BJ (cell line): ENCODE measurements around the gene GPR15. TPM values are rescaled to one million over a fixed set of nuclear protein-coding genes. Genes with fewer than 3 reads are reported as not detected.

Experiments used
- CTCF ChIA-PET: fragments of 350-600 bp; formaldehyde crosslinking; extraction: SDS; loops from one replicate; lab custom pipeline; 2021; ENCODE audit warnings: antibody characterized with exemption, inconsistent platforms; lab: Yijun Ruan, JAX
- POLR2A ChIA-PET: fragments of 300-600 bp; sonication (Branson Sonifier 250); formaldehyde crosslinking; extraction: SDS; loops from one replicate; lab custom pipeline; 2021; ENCODE audit warnings: antibody characterized with exemption; lab: Charles Lee
- DNase-seq: peaks from one replicate; pipeline ENCODE4 v3.0.0-alpha.2; 2011; ENCODE audit warnings: low read depth
- H3K27me3 ChIP-seq: 2 replicates; pipeline ENCODE4 v1.6.0; 2011; ENCODE audit warnings: low read length; ENCODE audit not compliant: control insufficient read depth, insufficient read depth
- H3K36me3 ChIP-seq: 2 replicates; pipeline ENCODE4 v1.5.1; 2011; ENCODE audit warnings: low read length; ENCODE audit not compliant: control insufficient read depth, insufficient read depth
- H3K4me3 ChIP-seq: 2 replicates; pipeline ENCODE4 v1.5.1; 2011; ENCODE audit warnings: low read depth, mild to moderate bottlenecking, control low read depth, low read length
- polyA plus RNA-seq: library from polyadenylated mRNA; depleted of rRNA; stranded (reverse); fragments of >200 nt; gene quantifications from 2 replicates; pipeline ENCODE4 v1.2.3, GENCODE V29; 2011
- TF ChIP-seq, protein P1 (sequence below): IDR thresholded peaks from 2 replicates; pipeline ENCODE4 v1.5.1; 2011; ENCODE audit warnings: low read depth, mild to moderate bottlenecking, control low read depth, inconsistent platforms, low read length, moderate library complexity; ENCODE audit not compliant: insufficient read depth

The GPR15 gene
- polyA plus RNA-seq, 1 experiment: not detected

DNA sequence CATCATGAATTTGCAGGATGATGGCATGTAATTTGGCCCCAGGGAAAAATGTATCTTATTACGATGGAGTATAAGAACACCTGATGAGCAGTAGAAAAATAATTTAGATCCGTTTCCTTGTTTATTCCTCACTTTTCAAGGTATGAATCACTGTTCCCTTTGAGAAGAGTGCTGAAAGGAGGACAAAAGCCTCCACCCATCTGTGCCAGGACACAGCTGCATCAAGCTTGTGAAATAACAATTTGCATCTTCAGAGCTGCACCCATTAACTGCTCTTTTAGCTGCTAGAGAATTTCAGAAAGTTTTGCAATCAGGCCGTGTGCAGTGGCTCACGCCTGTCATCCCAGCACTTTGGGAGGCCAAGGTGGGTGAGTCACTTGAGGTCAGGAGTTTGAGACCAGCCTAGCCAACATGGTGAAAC is 18.7 kb upstream of the GPR15 start:
- POLR2A ChIA-PET: no interaction called here
- TF ChIP-seq, protein P1, sequence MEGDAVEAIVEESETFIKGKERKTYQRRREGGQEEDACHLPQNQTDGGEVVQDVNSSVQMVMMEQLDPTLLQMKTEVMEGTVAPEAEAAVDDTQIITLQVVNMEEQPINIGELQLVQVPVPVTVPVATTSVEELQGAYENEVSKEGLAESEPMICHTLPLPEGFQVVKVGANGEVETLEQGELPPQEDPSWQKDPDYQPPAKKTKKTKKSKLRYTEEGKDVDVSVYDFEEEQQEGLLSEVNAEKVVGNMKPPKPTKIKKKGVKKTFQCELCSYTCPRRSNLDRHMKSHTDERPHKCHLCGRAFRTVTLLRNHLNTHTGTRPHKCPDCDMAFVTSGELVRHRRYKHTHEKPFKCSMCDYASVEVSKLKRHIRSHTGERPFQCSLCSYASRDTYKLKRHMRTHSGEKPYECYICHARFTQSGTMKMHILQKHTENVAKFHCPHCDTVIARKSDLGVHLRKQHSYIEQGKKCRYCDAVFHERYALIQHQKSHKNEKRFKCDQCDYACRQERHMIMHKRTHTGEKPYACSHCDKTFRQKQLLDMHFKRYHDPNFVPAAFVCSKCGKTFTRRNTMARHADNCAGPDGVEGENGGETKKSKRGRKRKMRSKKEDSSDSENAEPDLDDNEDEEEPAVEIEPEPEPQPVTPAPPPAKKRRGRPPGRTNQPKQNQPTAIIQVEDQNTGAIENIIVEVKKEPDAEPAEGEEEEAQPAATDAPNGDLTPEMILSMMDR: no peak
- no peak for DNase-seq
- Histone ChIP-seq H3K4me3 (no peak overlapping the region), H3K36me3 (no peaks in the 10 kb centered on the region; the same call in 1 of the 2 replicates), H3K27me3 (no peaks in the 10 kb centered on the region)
- CTCF ChIA-PET: interaction anchor here (0.9 to 1.3 kb wide), 2 partner anchors 17 to 84 kb away, joined by 3 to 4 read pairs; no protein-coding TSS in a partner anchor

DNA sequence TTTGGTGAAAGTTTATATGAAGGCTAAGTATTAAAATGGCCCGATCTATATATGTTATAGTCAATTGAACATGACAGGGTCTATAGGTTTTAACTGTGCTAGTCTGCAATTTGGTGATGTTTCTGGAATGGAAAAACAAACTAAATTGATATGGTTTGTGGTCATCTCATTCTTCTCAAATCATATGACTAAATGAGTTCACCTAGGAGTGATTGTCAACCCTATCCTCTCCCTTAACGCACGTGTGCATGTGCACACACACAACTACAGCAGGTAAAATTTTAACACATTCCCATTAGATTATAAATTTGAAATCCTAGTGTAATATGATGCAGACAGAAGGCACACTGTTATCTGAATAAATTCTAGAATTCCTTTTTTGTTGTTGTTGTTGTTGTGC is 18.0 kb upstream of the GPR15 start:
- Histone ChIP-seq H3K27me3 (no peaks in the 10 kb centered on the region), H3K4me3 (no peak overlapping the region), H3K36me3 (no peaks in the 10 kb centered on the region; the same call in 1 of the 2 replicates)
- POLR2A ChIA-PET: no interaction called here
- CTCF ChIA-PET: interaction anchor here (0.7 to 1.3 kb wide), 3 partner anchors 18 to 234 kb away, joined by 3 to 4 read pairs (median 3); no protein-coding TSS in a partner anchor
- DNase-seq: no peak
- TF ChIP-seq, protein P1: no peak

DNA sequence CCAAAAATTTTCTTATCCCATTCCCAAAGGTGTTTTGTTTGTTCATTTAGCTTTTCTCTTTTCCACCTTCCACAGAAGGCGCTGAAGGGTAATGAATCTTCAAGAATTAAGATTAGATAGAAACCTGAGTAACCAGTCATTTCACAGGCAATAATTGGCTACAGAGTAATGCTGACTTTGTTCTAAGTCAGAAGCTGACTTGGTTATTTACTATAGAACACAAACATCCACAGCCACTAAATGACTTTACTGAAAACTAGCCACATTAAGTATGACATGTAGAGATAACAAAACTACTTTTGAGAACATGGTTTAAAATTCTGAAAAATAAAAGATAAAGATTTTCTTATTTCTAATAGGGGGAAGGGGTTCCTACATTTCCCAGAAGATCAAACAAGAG is 16.8 kb upstream of the GPR15 start:
- POLR2A ChIA-PET: no interaction called here
- H3K36me3 ChIP-seq: no peaks in the 10 kb centered on the region
- no peak for DNase-seq
- no peaks in the 10 kb centered on the region for H3K27me3 ChIP-seq
- H3K4me3 ChIP-seq: no peak overlapping the region
- TF ChIP-seq, protein P1: no peak
- CTCF ChIA-PET: no interaction called here

DNA sequence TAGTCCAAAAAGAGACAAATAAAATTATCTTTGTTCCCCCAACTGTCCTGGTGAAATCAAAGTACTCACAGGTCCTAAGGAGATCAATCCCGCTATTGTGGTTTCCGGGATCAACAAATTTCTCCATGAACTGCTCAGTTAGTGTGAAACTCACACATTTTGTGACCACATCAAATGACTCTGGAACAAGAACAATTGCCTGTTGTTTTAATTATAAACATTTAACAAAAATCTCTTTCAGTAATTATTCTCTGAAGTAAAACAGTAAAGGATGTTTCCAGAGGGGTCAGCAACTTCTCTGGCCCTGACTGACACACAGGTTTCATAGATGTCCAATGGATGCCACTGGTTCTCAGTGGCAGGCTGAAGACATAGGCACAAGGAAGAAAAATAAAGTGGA is 13.0 kb upstream of the GPR15 start:
- Histone ChIP-seq H3K36me3 (no peaks in the 10 kb centered on the region), H3K27me3 (no peaks in the 10 kb centered on the region), H3K4me3 (no peak overlapping the region)
- TF ChIP-seq, protein P1: no peak
- POLR2A ChIA-PET: no interaction called here
- no peak for DNase-seq
- CTCF ChIA-PET: interaction anchor here (1.1 kb wide), 1 partner anchor 11 kb away, joined by 3 read pairs; no protein-coding TSS in a partner anchor

DNA sequence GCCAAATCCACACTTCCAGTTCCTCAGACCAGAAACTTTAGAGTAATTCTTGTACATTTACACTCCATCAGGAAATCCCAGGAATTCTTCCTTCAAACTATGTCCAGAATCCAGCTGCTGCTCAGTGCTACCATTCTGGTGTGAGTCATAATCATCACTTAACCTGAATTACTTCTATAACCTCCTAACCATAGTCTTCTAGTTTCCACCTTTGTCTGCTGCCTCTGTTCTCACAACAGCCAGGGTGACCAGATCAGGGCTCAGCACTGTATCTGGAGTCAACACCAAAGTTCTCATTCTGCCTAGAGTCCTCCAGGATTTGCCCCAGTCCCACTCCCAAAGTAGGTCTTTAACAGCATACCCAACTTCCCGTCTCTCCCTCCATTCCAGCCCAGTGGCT is 12.4 kb upstream of the GPR15 start:
- POLR2A ChIA-PET: no interaction called here
- CTCF ChIA-PET: interaction anchor here (1.1 kb wide), 1 partner anchor 11 kb away, joined by 3 read pairs; no protein-coding TSS in a partner anchor
- no peaks in the 10 kb centered on the region for H3K36me3 ChIP-seq
- no peak for DNase-seq
- H3K4me3 ChIP-seq: no peak overlapping the region
- TF ChIP-seq, protein P1: no peak
- H3K27me3 ChIP-seq: no peaks in the 10 kb centered on the region
